Stimulated activated CD8-positive, alpha-beta memory T cell treated with anti-CD3 and anti-CD28 coated beads, Interleukin-12 subunit alpha, Interleukin-12 subunit beta, amount 100 ng/mL, for 24 hours (primary cell): ENCODE data around the gene PRR36.
A peak's percentile ranks its signal among the peaks of the same experiment; 100 is the strongest.

ENCODE experiments used
- DNase-seq: peaks from one replicate; pipeline ENCODE4 v3.0.0-alpha.2; 2020; ENCODE audit errors: extremely low read depth

Gene PRR36

GRCh38 chr19:7872306-7873204 is 1.6 kb downstream of the PRR36 start:
- DNase-seq, result no peak

DNA sequence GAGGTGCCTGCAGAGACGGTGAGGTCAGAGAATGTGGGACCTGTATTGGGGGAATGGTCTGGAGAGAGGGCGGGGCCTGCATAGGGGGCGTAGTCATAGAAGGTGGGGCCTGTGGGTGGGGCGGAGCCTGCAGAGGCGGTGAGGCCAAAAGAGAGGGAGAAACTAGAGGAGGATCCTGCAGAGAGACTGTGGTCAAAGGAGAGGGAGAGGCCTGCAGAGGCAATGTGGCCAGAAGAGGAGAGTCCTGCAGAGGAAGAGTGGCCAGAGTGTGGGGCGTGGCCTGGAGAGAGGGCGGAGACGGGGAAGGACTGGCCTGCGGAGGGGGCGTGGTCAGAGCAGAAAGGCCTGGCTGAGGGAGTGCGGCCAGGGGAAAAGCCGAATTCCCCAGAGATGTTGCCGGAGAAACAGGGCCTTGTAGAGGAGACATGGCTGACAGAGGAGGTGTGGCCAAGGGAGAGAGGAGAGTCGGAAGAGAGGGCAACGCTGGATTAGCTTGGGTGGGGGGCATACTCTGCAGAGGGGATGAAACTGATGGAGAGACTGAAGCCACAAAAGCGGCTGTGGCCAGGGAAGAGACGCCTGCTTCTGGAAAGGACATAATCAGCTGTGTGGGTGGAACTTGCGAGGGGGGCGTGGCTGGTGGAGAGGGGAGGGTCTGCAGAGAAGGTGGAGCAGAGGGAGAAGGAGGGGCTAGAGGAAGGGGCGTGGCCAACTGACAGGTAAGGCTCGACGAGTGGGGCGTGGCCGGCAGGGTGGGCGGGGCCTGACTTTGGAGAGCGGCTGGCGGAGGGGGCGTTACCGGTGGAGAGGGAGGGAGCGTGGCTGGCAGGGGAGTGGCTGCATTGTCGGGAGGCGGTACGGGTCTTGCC is 2.5 kb downstream of the PRR36 start:
- peak; percentile 57 for DNase-seq

DNA sequence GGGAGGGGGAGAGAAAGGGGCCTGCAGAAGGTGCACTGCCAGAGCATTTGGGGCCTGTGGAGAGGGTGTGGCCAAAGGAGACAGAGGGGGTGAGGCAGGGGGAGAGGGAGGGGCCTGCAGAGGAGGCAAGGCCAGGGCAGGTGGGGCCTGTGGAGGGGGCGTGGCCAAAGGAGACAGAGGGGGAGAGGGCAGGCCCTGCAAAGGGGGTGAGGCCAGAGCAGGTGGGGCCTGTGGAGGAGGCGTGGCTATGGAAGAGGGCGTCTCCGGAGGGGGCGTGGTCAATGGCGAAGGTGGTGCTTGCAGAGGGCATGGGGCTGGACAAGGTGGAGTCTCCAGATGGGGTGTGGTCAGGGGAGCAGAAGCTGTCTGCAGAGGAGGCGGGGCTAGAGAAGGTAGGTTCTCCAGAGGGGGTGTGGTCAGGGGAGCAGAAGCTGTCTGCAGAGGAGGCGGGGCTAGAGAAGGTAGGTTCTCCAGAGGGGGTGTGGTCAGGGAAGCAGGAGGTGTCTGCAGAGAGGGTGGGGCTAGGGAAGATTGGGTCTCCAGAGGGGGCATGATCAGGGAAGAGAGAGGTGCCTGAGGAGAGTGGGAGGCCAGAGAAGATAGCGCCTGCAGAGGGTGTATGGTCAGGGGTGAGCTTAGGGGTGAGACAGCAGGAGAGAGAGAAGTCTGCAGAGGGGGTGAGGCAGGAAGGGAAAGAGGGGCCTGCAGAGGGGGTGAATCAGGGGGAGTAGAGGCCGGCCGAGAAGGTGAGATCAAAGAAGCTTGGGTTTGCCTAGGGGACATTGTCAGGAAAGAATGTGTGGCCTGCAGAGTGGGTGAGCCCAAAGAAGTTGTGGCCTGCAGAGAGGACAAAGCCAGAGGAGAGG is 3.4 kb downstream of the PRR36 start:
- no peak for DNase-seq

- no peak for DNase-seq
These were observed 4.2 kb downstream of the PRR36 start for GRCh38 chr19:7869910-7870511.

DNA sequence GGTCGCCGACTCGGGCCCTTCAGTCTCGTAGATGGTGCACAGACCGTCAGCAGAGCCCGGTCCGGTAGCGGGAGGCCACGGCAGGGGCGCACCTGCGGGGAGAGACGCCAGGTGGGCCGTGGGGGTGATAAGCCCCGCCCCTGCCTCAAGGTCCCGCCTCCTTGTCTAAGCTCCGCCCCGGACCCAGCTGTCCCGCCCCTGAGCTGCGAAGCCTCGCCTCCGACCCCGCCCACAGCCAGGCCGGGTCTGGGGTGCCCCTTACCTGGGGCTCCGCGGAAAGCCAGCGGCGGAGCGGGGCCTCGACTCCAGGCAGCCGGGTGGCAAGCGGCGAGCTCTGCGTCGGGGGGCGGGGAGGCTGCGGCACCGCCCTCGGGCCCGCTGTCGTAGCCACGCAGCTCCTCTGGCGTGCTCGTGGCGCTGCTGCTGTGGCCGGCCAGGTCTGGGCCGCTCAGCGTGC is 4.7 kb downstream of the PRR36 start:
- DNase-seq, result no peak

DNA sequence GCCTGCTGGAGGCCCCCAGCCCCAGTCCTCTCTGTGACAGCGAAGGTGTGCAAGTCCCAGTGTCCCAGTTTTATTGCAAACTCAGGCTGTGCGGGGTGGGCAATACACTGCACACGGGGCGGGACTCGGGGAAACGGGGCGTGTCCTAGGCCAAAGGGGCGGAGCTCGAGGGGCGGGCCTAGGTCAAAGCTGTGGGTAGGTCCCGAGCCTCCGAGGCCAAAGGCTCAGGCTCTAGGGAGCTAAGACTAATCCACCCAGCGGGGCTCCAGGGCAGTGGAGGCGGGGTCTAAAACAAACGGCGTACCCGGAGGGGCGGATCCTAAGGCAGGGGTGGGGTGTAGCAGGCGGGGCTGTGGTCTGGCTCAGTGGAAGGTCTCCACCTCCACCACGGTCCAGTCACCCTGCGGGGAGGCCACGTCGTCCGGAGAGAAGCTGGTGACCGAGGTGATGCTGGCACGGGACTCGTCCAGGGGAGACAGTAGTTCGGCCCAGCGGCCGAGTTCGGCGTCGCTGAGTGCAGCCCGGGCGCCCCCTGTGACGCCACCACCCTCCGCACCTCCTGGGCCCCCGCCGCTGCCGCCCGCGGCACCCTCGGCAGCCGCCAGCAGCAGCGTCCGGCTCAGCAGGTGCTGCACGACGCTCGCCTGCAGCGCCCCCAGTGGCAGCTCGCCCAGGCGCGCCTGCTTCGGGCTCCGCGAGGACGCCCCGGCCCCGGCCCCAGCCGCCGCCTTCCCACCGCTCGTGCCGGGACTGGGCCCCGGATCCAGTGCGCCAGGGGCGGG is 5.3 kb downstream of the PRR36 start:
- DNase-seq, result peak; percentile 54

GRCh38 chr19:7868326-7868670 is 5.9 kb downstream of the PRR36 start:
- no peak for DNase-seq

DNA sequence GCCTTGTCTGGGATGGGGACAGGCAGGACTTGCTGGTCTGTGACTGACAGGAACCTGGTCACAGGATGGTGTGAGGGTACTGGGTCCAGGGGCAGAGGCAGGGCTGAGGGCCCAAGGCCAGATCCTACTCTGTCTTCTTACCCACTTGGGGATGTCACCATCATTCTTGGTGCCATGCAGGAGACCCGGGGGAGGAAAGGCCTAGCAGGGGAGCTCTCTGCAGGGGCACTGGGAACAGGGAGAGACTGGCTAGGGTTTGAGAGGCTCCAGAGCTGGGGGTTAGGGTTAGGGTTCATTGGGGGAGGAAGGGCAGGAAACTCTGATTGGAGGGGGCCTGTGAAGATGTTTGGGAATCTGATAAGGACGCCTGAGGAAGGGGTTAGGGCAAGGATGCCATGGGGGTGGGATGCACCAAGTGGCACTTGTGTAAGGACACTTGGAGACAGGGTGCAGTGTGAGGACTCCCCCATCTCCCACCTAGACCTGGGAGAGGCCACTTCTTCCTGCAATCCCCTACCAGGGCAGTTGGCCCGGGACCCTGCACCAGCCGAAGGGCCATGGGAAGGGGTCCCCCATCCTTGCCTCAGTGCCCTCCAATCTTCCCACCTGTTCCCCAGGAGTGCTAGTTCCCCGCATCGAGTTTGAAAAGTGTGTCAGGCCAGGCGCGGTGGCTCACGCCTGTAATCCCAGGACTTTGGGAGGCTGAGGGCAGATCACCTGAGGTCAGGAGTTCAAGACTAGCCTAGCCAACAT is 6.9 kb downstream of the PRR36 start:
- DNase-seq, result no peak

DNA sequence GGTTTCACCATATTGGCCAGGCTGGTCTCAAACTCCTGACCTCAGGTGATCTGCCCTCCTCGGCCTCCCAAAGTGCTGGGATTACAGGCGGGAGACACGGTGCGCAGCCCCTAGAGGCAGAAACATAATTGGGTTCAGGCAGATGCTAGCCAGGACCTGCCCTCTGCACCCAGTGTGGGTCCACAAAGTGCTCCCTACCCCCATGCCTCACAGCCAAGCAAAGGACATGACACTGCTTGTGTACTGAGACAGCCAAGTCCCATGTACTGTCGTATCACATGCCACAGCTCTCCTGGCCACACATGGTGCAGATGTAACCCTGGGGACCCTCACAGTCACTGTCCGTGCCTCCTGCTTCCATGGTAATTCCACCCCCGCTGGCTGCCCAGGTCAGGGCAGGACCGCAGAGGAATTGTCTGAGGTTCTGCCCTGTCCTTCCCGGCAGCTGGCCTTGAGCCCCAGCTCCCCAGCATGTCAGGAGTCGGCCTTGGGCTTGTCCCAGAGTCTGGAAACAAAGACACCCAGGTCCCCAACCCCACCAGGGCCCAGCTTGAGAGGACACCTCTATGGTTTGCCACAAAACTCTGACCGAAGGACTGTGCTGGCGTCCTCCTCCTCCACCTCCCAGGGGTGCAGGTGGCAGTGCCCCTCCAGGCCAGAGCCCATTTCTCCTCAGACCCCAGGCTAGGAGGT is 7.6 kb downstream of the PRR36 start:
- no peak for DNase-seq

DNA sequence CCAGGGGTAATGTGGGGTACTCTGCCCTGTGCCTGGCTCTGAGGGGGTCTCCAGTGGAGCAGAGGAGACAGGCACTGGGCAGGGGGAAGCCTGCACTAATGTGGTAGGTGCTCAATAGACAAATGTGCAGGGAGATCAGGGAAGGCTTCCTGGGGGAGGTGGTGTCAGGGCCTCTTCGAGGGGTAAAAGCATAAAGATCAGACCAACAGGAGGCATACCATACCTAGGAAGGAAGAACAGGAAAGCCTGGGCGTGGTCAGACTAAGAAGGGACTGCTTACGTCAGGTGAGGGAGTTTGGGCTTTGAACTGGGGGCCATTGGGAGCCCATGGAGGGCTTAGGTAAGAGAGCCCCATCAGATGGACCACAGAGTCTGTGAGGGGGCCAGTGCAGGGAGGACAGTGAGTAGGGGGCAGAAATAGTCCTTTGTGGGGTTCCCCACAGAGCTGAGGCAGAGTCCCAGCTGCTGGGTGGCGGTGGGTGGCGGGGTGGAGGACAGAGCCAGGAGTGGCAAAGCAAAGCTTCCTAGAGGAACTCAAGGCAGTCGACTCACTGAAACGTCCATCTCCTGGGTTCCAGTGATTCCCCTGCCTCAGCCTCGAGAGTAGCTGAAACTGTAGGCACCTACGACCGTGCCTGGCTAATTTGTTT is 8.8 kb downstream of the PRR36 start:
- DNase-seq, result no peak

GRCh38 chr19:7864690-7865074 is 9.5 kb downstream of the PRR36 start:
- DNase-seq, result no peak

DNA sequence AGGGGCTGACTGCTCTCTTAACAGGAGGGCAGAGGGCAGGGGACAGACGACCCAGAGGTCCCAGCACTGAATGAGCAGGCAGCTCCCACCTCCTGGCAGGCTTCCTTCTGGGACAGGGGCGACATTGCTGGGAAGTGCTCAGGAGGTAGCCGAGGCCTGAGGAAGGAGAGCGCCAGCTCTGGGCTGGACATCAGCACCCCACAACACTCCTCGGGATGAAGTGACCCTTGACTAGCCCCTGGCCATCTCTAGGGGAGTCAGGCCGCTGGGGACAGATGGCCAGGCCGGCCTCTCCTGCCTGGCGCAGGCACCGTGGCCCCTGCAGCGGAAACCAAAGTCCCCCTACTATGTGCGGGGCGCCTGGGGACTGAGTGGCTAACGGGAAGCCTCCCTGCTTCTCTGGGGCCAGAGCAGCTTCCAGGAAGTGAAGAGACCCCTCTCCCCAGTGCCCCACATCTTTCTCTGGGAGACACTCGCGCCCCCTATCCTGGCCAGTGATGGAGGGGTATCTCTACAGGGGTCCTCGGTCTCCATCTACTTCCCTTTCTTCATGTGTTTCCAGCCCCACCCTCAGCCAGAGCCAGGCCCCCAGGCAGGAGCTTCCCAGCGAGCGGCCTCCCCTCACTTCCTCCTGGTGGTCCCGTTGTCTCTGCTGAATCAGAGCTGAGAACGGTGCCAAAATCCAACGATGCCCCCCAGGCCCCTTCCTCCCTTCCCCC is 10.1 kb downstream of the PRR36 start:
- no peak for DNase-seq

GRCh38 chr19:7863157-7863970 is 10.8 kb downstream of the PRR36 start:
- DNase-seq, result no peak

GRCh38 chr19:7862413-7862951 is 11.7 kb downstream of the PRR36 start:
- DNase-seq, result peak; percentile 48

- no peak for DNase-seq
These were observed 12.4 kb downstream of the PRR36 start for GRCh38 chr19:7861619-7862412.
